ENCODE results near the gene ADAMTS2.

DNA sequence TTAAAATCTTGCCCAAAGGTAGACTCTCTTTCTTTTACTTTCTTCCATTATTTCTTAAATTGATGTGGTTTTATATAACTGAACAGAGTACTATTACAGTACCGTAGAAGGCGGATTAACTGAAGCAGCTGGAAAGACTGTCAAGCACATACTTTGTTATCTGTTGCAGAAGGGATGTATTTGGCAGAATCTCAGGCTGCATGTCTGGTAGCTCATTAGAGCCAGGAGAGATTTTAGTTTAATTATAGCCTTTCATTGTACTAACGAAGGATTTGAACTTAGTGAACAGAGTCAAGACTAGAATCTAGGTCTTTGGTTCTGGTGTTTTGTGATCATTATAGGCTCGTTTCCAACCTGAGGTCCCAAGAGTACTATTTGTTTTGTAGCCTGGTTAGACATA, 264.5 kb downstream of the ADAMTS2 start:
- TF ChIP-seq POLR2A (IDR thresholded peaks at IDR 0.05; ENCODE audit: low read depth, low read length) (no peak), SMC3 (IDR thresholded peaks at IDR 0.05; ENCODE audit: low read depth, low read length) (no peak)
- TF ChIP-seq, protein P1, sequence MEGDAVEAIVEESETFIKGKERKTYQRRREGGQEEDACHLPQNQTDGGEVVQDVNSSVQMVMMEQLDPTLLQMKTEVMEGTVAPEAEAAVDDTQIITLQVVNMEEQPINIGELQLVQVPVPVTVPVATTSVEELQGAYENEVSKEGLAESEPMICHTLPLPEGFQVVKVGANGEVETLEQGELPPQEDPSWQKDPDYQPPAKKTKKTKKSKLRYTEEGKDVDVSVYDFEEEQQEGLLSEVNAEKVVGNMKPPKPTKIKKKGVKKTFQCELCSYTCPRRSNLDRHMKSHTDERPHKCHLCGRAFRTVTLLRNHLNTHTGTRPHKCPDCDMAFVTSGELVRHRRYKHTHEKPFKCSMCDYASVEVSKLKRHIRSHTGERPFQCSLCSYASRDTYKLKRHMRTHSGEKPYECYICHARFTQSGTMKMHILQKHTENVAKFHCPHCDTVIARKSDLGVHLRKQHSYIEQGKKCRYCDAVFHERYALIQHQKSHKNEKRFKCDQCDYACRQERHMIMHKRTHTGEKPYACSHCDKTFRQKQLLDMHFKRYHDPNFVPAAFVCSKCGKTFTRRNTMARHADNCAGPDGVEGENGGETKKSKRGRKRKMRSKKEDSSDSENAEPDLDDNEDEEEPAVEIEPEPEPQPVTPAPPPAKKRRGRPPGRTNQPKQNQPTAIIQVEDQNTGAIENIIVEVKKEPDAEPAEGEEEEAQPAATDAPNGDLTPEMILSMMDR (conservative IDR thresholded peaks at IDR 0.05; ENCODE audit: low read depth, low read length), result no peak
